Brain microvascular endothelial cell (primary cell): ENCODE measurements around the gene MUC15.

ENCODE experiments used
- DNase-seq: peaks from one replicate; pipeline ENCODE4 v3.0.0-alpha.2; 2020
- H3K27ac ChIP-seq: fragments of 250-450 bp; sonication (Bioruptor Pico); 2 replicates; pipeline ENCODE4 v1.5.1; 2020; ENCODE audit warnings: mild to moderate bottlenecking, moderate library complexity
- H3K27me3 ChIP-seq: fragments of 250-450 bp; sonication (Bioruptor Pico); replicated peaks from 2 replicates; pipeline ENCODE4 v1.5.1; 2020; ENCODE audit warnings: mild to moderate bottlenecking
- H3K36me3 ChIP-seq: fragments of 250-450 bp; sonication (Bioruptor Pico); replicated peaks from 2 replicates; pipeline ENCODE4 v1.5.1; 2020; ENCODE audit warnings: mild to moderate bottlenecking
- H3K4me3 ChIP-seq: 2 replicates; pipeline ENCODE4 v1.5.1; 2011; ENCODE audit warnings: low read depth, mild to moderate bottlenecking, control low read depth, low read length, moderate library complexity
- CTCF ChIP-seq: IDR thresholded peaks from 2 replicates; pipeline ENCODE4 v1.5.1; 2011; ENCODE audit warnings: low read depth, mild to moderate bottlenecking, moderate library complexity, low read length, control low read depth, inconsistent platforms; ENCODE audit errors: missing control alignments
- in situ Hi-C: cut with HindIII; loops from 2 replicates; pipeline ENCODE4 v1.10.0; 2017; ENCODE audit warnings: low sequenced_read_pairs, low pct_ligation_motif_present

Gene MUC15

GRCh38 chr11:26558190-26558589, 13.9 kb downstream of the MUC15 start:
- Histone ChIP-seq H3K27me3 (no peaks in the 10 kb centered on the region), H3K27ac (no peak overlapping the region), H3K4me3 (no peak overlapping the region), H3K36me3 (no peaks in the 10 kb centered on the region)
- TF ChIP-seq CTCF, result no peak
- in situ Hi-C loops, result no loop called here
- DNase-seq, result no peak

GRCh38 chr11:26557666-26558065, 14.4 kb downstream of the MUC15 start:
- DNase-seq, result no peak
- Histone ChIP-seq H3K36me3 (no peaks in the 10 kb centered on the region), H3K27ac (no peak overlapping the region), H3K27me3 (no peaks in the 10 kb centered on the region), H3K4me3 (no peak overlapping the region)
- in situ Hi-C loops, result no loop called here
- TF ChIP-seq CTCF, result no peak

GRCh38 chr11:26556582-26556981, 15.5 kb downstream of the MUC15 start:
- no peak overlapping the region for H3K27ac ChIP-seq
- no peak for DNase-seq
- no peak overlapping the region for H3K4me3 ChIP-seq
- no peaks in the 10 kb centered on the region for H3K27me3 ChIP-seq
- no peaks in the 10 kb centered on the region for H3K36me3 ChIP-seq
- in situ Hi-C loops, result no loop called here
- TF ChIP-seq CTCF, result no peak

- TF ChIP-seq CTCF, result no peak
- no peak for DNase-seq
- Histone ChIP-seq H3K27me3 (no peaks in the 10 kb centered on the region), H3K27ac (no peak overlapping the region), H3K36me3 (no peaks in the 10 kb centered on the region), H3K4me3 (no peak overlapping the region)
- in situ Hi-C loops, result no loop called here
Measured at GRCh38 chr11:26554455-26554854, 17.6 kb downstream of the MUC15 start.

- no peaks in the 10 kb centered on the region for H3K36me3 ChIP-seq
- TF ChIP-seq CTCF, result no peak
- in situ Hi-C loops, result no loop called here
- H3K4me3 ChIP-seq, result no peak overlapping the region
- H3K27me3 ChIP-seq, result no peaks in the 10 kb centered on the region
- DNase-seq, result no peak
- no peak overlapping the region for H3K27ac ChIP-seq
Measured at GRCh38 chr11:26553182-26553581, 18.9 kb downstream of the MUC15 start.

- in situ Hi-C loops, result no loop called here
- no peaks in the 10 kb centered on the region for H3K36me3 ChIP-seq
- TF ChIP-seq CTCF, result peak; percentile 31
Measured at GRCh38 chr11:26551186-26551801, 20.8 kb downstream of the MUC15 start.

More at GRCh38 chr11:26551186-26551801, 20.8 kb downstream of the MUC15 start:
- Histone ChIP-seq H3K27ac (no peak overlapping the region), H3K4me3 (no peak overlapping the region), H3K27me3 (no peaks in the 10 kb centered on the region)
- no peak for DNase-seq
